ENCODE measurements around the gene SLC27A4. TPM values are rescaled to one million over a fixed set of nuclear protein-coding genes. Genes with fewer than 3 reads are reported as not detected.

SLC27A4 gene
- 19.0 TPM for total RNA-seq
- long read RNA-seq, transcript SLC27A4-201 (13 exons, 3,028 nt), result major isoform, 50 of 87 reads
- long read RNA-seq, partial matches to known transcripts, result 11 of 87 reads
- long read RNA-seq, other reads (novel, unspliced or antisense), result 26 of 87 reads

GRCh38 chr9:128339761-128340690 lies at the start of gene SLC27A4:
Gene SLC27A4, plus strand, starts transcription at chr9:128340527. Its CDS starts 2,606 bp downstream, at chr9:128343133.
- intact Hi-C loops (cut with DNase I), result loop anchor here (2.0 kb wide), 1 partner anchor 45 kb away; no protein-coding TSS in a partner anchor
- ATAC-seq (ENCODE audit: poor library complexity), result peak; percentile 95
- peak; percentile 84 for DNase-seq

DNA sequence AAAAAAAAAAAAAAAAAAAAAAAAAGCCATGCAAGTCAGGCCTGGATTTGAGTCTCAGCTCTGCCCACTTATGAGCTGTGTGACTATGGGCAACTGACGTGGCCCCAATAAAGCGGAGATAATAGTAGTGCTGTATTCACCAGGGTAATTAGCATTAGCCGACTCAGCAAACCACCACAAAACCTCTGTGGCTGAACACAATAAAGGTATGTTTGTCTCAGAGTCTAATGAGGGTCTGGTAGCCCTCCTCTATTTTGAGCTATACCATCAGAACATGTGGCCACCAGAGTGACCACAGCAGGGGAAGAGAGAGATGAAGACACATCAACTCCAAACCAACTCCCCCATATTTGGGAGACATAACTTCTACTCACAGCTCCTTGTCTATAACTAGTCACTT lies 48.3 kb upstream of the SLC27A4 start:
- no peak for DNase-seq
- intact Hi-C loops (cut with DNase I), result no loop called here
- no peak for ATAC-seq (ENCODE audit: poor library complexity)

DNA sequence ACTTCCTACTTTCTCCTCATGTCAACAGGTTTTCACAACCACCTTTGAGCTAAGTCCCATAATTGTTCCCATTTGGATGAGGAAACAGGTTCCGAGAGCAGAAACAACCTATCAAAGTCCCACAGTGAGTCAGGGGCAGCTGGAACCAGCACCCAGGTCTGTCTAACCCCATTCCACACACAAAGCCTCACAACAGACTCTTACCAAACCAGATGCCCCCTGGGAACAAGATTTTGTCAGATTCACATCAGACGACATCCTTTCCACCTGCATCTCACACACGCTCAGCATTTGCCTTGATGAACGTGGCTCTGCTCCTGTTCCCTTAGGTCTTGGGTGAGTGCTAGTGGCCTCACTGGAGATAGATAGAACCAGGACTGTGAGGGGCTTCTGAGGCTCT lies 47.2 kb upstream of the SLC27A4 start:
- ATAC-seq (ENCODE audit: poor library complexity) (no peak), DNase-seq (no peak)
- intact Hi-C loops (cut with DNase I), result no loop called here

DNA sequence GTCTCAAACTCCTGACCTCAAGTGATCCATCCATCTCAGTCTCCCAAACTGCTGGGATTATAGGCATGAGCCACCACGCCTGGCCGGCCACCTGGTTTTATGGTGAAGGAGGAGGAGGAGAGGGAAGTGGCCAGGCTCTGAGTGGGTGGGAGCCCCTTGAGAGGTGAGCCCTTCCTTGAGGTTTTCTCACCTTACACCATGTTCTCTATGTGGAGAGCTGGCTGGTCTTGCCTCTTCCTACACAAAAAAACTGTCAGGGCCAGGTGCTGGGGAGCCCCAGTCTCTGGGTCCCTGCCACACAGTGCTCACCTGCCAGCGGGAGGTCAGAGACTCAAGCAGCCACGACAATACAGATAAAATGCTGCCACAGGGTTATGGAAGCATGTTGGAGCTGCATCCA lies 46.2 kb upstream of the SLC27A4 start:
- ATAC-seq (ENCODE audit: poor library complexity) (no peak), DNase-seq (no peak)
- intact Hi-C loops (cut with DNase I), result loop anchor here (2.0 kb wide), 1 partner anchor 47 kb away; the partner anchor contains the start of gene SLC27A4

DNA sequence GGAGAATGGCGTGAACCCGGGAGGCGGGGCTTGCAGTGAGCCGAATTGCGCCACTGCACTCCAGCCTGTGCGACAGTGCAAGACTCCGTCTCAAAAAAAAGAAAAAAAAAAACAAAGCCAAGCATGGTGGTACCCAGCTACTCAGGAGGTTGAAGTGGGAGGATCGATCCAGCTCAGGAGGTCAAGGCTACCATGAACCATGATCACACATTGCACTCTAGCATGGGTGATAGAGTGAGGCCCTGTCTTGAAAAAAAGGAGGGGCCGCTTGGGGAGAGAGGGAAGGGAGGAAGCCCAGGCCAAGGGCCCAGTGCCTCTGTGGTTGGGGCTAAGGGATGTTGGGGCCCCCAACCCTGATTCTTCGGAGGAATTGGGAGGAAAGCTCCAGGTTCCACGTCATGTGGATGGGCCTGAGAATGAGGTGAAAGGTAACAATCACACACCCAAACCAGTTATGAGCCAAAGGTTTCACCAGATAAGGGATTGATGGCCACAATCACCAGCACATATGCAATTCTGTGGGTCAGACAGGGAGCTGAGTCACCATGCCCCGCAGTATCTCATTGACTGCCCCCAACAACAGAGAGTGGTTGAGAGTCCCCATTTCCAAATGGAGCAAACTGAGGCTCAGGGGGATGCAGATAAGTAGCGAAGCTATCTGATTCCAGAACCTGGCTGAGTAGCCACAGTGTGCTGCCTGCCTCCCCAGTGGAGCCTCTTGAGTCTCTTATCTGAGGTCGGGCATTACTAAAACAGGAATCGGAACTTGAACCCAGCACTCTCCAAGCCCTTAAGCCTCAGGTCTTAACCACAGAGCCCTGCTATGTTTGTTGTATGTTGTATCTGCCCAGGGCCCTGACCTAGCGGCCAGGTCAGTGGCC lies 43.7 kb upstream of the SLC27A4 start:
- no peak for ATAC-seq (ENCODE audit: poor library complexity)
- intact Hi-C loops (cut with DNase I), result no loop called here
- no peak for DNase-seq

- intact Hi-C loops (cut with DNase I), result no loop called here
- DNase-seq (no peak), ATAC-seq (ENCODE audit: poor library complexity) (no peak)
Measured at GRCh38 chr9:128297221-128297773, 43.0 kb upstream of the SLC27A4 start.

- no peak for ATAC-seq (ENCODE audit: poor library complexity)
- intact Hi-C loops (cut with DNase I), result no loop called here
Measured at GRCh38 chr9:128298535-128299482, 41.5 kb upstream of the SLC27A4 start.

GRCh38 chr9:128304136-128304970 lies 36.0 kb upstream of the SLC27A4 start:
- peak; percentile 44 for ATAC-seq (ENCODE audit: poor library complexity)
- intact Hi-C loops (cut with DNase I), result no loop called here
- DNase-seq, result no peak

More at GRCh38 chr9:128298535-128299482, 41.5 kb upstream of the SLC27A4 start:
- DNase-seq, result no peak

DNA sequence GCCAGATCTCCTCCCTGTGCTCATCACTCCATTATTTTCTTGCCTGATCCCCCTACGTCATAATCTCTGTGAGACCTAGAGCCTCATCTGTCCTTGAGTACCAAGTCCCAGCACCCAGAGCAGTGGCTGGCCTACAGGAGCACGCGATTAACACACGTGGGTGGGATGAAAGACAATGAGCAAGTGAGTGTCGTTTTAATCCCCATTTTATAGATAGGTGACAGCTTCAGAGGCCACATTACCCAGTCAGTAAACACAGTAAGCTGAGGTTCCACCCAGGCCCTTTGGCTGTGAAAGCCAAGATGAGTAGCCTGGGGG lies 35.4 kb upstream of the SLC27A4 start:
- no peak for DNase-seq
- intact Hi-C loops (cut with DNase I), result no loop called here
- ATAC-seq (ENCODE audit: poor library complexity), result no peak

GRCh38 chr9:128309551-128309950 lies 30.8 kb upstream of the SLC27A4 start:
- ATAC-seq (ENCODE audit: poor library complexity) (no peak), DNase-seq (no peak)
- intact Hi-C loops (cut with DNase I), result no loop called here

- peak; percentile 92 for ATAC-seq (ENCODE audit: poor library complexity)
- intact Hi-C loops (cut with DNase I), result no loop called here
- DNase-seq, result peak; percentile 60
Measured at GRCh38 chr9:128310461-128310860, 29.9 kb upstream of the SLC27A4 start.

DNA sequence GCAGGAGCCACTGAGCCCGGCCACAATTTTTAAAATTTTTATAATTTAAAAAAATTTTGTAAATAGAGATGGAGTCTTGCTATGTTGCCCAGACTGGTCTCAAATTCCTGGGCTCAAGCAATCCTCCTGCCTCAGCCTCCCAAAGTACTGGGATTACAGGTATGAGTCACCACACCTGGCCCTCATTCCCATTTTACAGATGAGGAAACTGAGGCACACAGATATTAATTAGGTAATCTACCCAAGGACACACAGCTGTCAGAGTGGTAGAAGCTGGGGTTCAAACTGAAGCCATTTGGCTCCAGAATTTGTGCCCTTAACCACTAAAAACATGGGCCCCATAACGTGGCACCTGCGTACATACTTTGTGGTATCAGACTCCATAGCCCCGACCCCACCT lies 25.6 kb upstream of the SLC27A4 start:
- no peak for ATAC-seq (ENCODE audit: poor library complexity)
- intact Hi-C loops (cut with DNase I), result no loop called here

GRCh38 chr9:128316421-128316820 lies 23.9 kb upstream of the SLC27A4 start:
- DNase-seq, result no peak
- no peak for ATAC-seq (ENCODE audit: poor library complexity)
- intact Hi-C loops (cut with DNase I), result no loop called here

More for the DNA sequence above, 25.6 kb upstream of the SLC27A4 start:
- no peak for DNase-seq

DNA sequence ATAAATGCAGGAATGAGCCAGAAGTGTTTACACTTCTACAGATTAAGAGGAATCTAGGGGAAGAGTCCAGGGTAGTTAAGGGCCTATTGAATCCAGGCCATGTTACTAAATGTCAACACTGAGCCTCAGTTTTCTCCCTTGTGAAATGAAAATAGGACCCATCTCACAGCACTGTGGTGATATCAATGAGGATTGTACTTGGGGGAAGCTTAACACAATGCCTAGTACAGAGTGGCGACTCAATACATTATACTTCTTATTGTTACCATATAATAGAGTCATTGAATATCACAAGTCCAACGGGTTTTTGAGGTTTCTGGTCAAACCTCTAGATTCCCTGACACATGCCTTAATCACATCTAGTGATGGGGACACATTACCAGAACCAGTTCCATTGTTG lies 22.7 kb upstream of the SLC27A4 start:
- intact Hi-C loops (cut with DNase I), result no loop called here
- no peak for DNase-seq
- ATAC-seq (ENCODE audit: poor library complexity), result no peak

GRCh38 chr9:128321343-128321742 lies 19.0 kb upstream of the SLC27A4 start:
- ATAC-seq (ENCODE audit: poor library complexity), result no peak
- DNase-seq, result no peak
- intact Hi-C loops (cut with DNase I), result no loop called here

GRCh38 chr9:128321879-128322403 lies 18.4 kb upstream of the SLC27A4 start:
- DNase-seq (no peak), ATAC-seq (ENCODE audit: poor library complexity) (no peak)
- intact Hi-C loops (cut with DNase I), result no loop called here
